Activated naive CD4-positive, alpha-beta T cell treated with anti-CD3 and anti-CD28 coated beads, Interleukin-2, amount 10 ng/mL, durations not matched to agents 7 days and 5 days (primary cell): Measurements from ENCODE around the gene GP9.

Source experiments
- CTCF ChIA-PET: fragments of 350-600 bp; sonication (Branson Sonifier 250); formaldehyde crosslinking; loops from one replicate; lab custom pipeline; 2021; ENCODE audit warnings: antibody characterized with exemption; lab: Charles Lee
- DNase-seq: peaks from one replicate; pipeline ENCODE4 v3.0.0-alpha.2; 2020
- H3K27ac Mint-ChIP-seq: one replicate; pipeline ENCODE4 v1.8.0; 2021; ENCODE audit warnings: mild to moderate bottlenecking, moderate library complexity, mixed read lengths
- H3K27me3 Mint-ChIP-seq: one replicate; pipeline ENCODE4 v1.8.0; 2021; ENCODE audit warnings: mild to moderate bottlenecking, mixed read lengths
- H3K36me3 Mint-ChIP-seq: one replicate; pipeline ENCODE4 v1.8.0; 2021; ENCODE audit warnings: mixed read lengths
- H3K4me1 Mint-ChIP-seq: one replicate; pipeline ENCODE4 v1.8.0; 2021; ENCODE audit warnings: mixed read lengths
- H3K4me3 Mint-ChIP-seq: one replicate; pipeline ENCODE4 v1.8.0; 2021; ENCODE audit warnings: mild to moderate bottlenecking, moderate library complexity, mixed read lengths
- H3K9me3 Mint-ChIP-seq: one replicate; pipeline ENCODE4 v1.8.0; 2021; ENCODE audit warnings: mixed read lengths

The GP9 gene

GRCh38 chr3:129060276-129061022 is at the start of gene GP9:
TSS of gene GP9 (plus strand) at chr3:129060779. CDS start at chr3:129061740, 961 bp downstream.
- Mint-ChIP-seq H3K27ac (no peak within 1 kb of the TSS), H3K4me1 (peaks cover 2% of the 10 kb centered on the region), H3K4me3 (no peak within 1 kb of the TSS), H3K36me3 (no peaks in the 10 kb centered on the region), H3K27me3 (peaks cover 31% of the 10 kb centered on the region), H3K9me3 (no peaks in the 10 kb centered on the region)
- no peak for DNase-seq
- CTCF ChIA-PET, result interaction anchor here (1.0 to 1.3 kb wide), 2 partner anchors 8 kb away, joined by 3 to 4 read pairs; no protein-coding TSS in a partner anchor

GRCh38 chr3:129013491-129013891 is 47.1 kb upstream of the GP9 start:
- no peak overlapping the region for H3K4me3 Mint-ChIP-seq
- CTCF ChIA-PET, result interaction anchor here (2.0 kb wide), 1 partner anchor 43 kb away, joined by 9 read pairs; no protein-coding TSS in a partner anchor
- H3K4me1 Mint-ChIP-seq, result peaks cover 43% of the 10 kb centered on the region
- peak overlapping the region; percentile 6 for H3K27ac Mint-ChIP-seq
- H3K27me3 Mint-ChIP-seq, result peaks cover 10% of the 10 kb centered on the region
- peaks cover 2% of the 10 kb centered on the region for H3K36me3 Mint-ChIP-seq
- DNase-seq, result no peak
- no peaks in the 10 kb centered on the region for H3K9me3 Mint-ChIP-seq

GRCh38 chr3:129014148-129014547 is 46.4 kb upstream of the GP9 start:
- CTCF ChIA-PET, result interaction anchor here (0.9 to 3.4 kb wide), 3 partner anchors 10 to 44 kb away, joined by 3 to 23 read pairs (median 9); no protein-coding TSS in a partner anchor
- Mint-ChIP-seq H3K36me3 (peaks cover 2% of the 10 kb centered on the region), H3K4me1 (peaks cover 47% of the 10 kb centered on the region), H3K4me3 (no peak overlapping the region), H3K27me3 (peaks cover 10% of the 10 kb centered on the region), H3K9me3 (no peaks in the 10 kb centered on the region), H3K27ac (peak overlapping the region; percentile 93)
- DNase-seq, result no peak

- no peak for DNase-seq
- CTCF ChIA-PET, result interaction anchor here (0.9 to 3.6 kb wide), 9 partner anchors 8 to 220 kb away, joined by 3 to 59 read pairs (median 18); partner anchors contain the start of gene CFAP92
- Mint-ChIP-seq H3K4me1 (peaks cover 47% of the 10 kb centered on the region), H3K4me3 (peak overlapping the region; percentile 64), H3K27me3 (peaks cover 3% of the 10 kb centered on the region), H3K36me3 (peaks cover 2% of the 10 kb centered on the region), H3K27ac (peak overlapping the region; percentile 93), H3K9me3 (no peaks in the 10 kb centered on the region)
Measured at GRCh38 chr3:129014793-129015345, 45.7 kb upstream of the GP9 start.

- Mint-ChIP-seq H3K9me3 (no peaks in the 10 kb centered on the region), H3K27me3 (peaks cover 3% of the 10 kb centered on the region), H3K4me3 (peak overlapping the region; percentile 64), H3K4me1 (peaks cover 47% of the 10 kb centered on the region), H3K27ac (peak overlapping the region; percentile 93), H3K36me3 (peaks cover 2% of the 10 kb centered on the region)
- CTCF ChIA-PET, result interaction anchor here (0.6 to 3.6 kb wide), 19 partner anchors 9 to 301 kb away, joined by 3 to 59 read pairs (median 8); partner anchors contain the start of gene CFAP92
- peak; percentile 71 for DNase-seq
Measured at GRCh38 chr3:129015388-129016105, 45.0 kb upstream of the GP9 start.

GRCh38 chr3:129016356-129016719 is 44.2 kb upstream of the GP9 start:
- Mint-ChIP-seq H3K4me3 (peak overlapping the region; percentile 64), H3K4me1 (peaks cover 47% of the 10 kb centered on the region), H3K27me3 (peaks cover 3% of the 10 kb centered on the region), H3K9me3 (no peaks in the 10 kb centered on the region), H3K27ac (peak overlapping the region; percentile 93), H3K36me3 (peaks cover 2% of the 10 kb centered on the region)
- DNase-seq, result peak; percentile 77
- CTCF ChIA-PET, result interaction anchor here (0.6 to 3.6 kb wide), 20 partner anchors 9 to 300 kb away, joined by 3 to 59 read pairs (median 7); partner anchors contain the start of gene CFAP92

GRCh38 chr3:129016720-129017483 is 43.7 kb upstream of the GP9 start:
- H3K27ac Mint-ChIP-seq, result peak overlapping the region; percentile 93
- H3K36me3 Mint-ChIP-seq, result peaks cover 2% of the 10 kb centered on the region
- peak; percentile 33 for DNase-seq
- CTCF ChIA-PET, result interaction anchor here (0.6 to 3.6 kb wide), 18 partner anchors 10 to 299 kb away, joined by 3 to 59 read pairs (median 8); partner anchors contain the start of gene CFAP92
- H3K9me3 Mint-ChIP-seq, result no peaks in the 10 kb centered on the region
- peaks cover 49% of the 10 kb centered on the region for H3K4me1 Mint-ChIP-seq
- peaks cover 3% of the 10 kb centered on the region for H3K27me3 Mint-ChIP-seq
- H3K4me3 Mint-ChIP-seq, result peak overlapping the region; percentile 64

GRCh38 chr3:129017484-129017899 is 43.1 kb upstream of the GP9 start:
- Mint-ChIP-seq H3K4me1 (peaks cover 53% of the 10 kb centered on the region), H3K27me3 (peaks cover 4% of the 10 kb centered on the region), H3K27ac (peak overlapping the region; percentile 83), H3K4me3 (peak overlapping the region; percentile 44), H3K36me3 (peaks cover 2% of the 10 kb centered on the region), H3K9me3 (no peaks in the 10 kb centered on the region)
- no peak for DNase-seq
- CTCF ChIA-PET, result interaction anchor here (0.6 to 3.6 kb wide), 13 partner anchors 10 to 262 kb away, joined by 3 to 59 read pairs (median 14); partner anchors contain the start of gene CFAP92

GRCh38 chr3:129018271-129018670 is 42.3 kb upstream of the GP9 start:
- Mint-ChIP-seq H3K9me3 (no peaks in the 10 kb centered on the region), H3K36me3 (peaks cover 2% of the 10 kb centered on the region), H3K4me1 (peaks cover 53% of the 10 kb centered on the region), H3K4me3 (no peak overlapping the region), H3K27ac (peak overlapping the region; percentile 83), H3K27me3 (peaks cover 7% of the 10 kb centered on the region)
- CTCF ChIA-PET, result interaction anchor here (3.6 kb wide), 1 partner anchor 47 kb away, joined by 59 read pairs; no protein-coding TSS in a partner anchor
- DNase-seq, result no peak

- H3K27me3 Mint-ChIP-seq, result peaks cover 8% of the 10 kb centered on the region
- no peak overlapping the region for H3K4me3 Mint-ChIP-seq
- no peak overlapping the region for H3K27ac Mint-ChIP-seq
- peaks cover 49% of the 10 kb centered on the region for H3K4me1 Mint-ChIP-seq
- peaks cover 2% of the 10 kb centered on the region for H3K36me3 Mint-ChIP-seq
- H3K9me3 Mint-ChIP-seq, result no peaks in the 10 kb centered on the region
- no peak for DNase-seq
- CTCF ChIA-PET, result interaction anchor here (3.2 kb wide), 1 partner anchor 48 kb away, joined by 11 read pairs; no protein-coding TSS in a partner anchor
Measured at GRCh38 chr3:129018751-129019150, 41.8 kb upstream of the GP9 start.

- Mint-ChIP-seq H3K4me1 (peaks cover 48% of the 10 kb centered on the region), H3K36me3 (peaks cover 2% of the 10 kb centered on the region), H3K9me3 (no peaks in the 10 kb centered on the region), H3K4me3 (no peak overlapping the region), H3K27ac (no peak overlapping the region), H3K27me3 (peaks cover 11% of the 10 kb centered on the region)
- CTCF ChIA-PET, result interaction anchor here (1.7 to 3.2 kb wide), 2 partner anchors 34 to 49 kb away, joined by 6 to 11 read pairs; no protein-coding TSS in a partner anchor
- DNase-seq, result no peak
Measured at GRCh38 chr3:129019266-129019665, 41.3 kb upstream of the GP9 start.

GRCh38 chr3:129020691-129021090 is 39.9 kb upstream of the GP9 start:
- Mint-ChIP-seq H3K27ac (no peak overlapping the region), H3K36me3 (peaks cover 2% of the 10 kb centered on the region), H3K4me1 (peaks cover 45% of the 10 kb centered on the region), H3K9me3 (no peaks in the 10 kb centered on the region), H3K4me3 (no peak overlapping the region), H3K27me3 (peaks cover 23% of the 10 kb centered on the region)
- DNase-seq, result no peak
- CTCF ChIA-PET, result interaction anchor here (0.6 to 3.2 kb wide), 3 partner anchors 33 to 204 kb away, joined by 3 to 11 read pairs (median 6); no protein-coding TSS in a partner anchor

GRCh38 chr3:129021140-129021551 is 39.4 kb upstream of the GP9 start:
- CTCF ChIA-PET, result interaction anchor here (3.2 kb wide), 1 partner anchor 51 kb away, joined by 11 read pairs; no protein-coding TSS in a partner anchor
- no peak for DNase-seq
- Mint-ChIP-seq H3K9me3 (no peaks in the 10 kb centered on the region), H3K4me1 (peaks cover 45% of the 10 kb centered on the region), H3K4me3 (no peak overlapping the region), H3K27ac (no peak overlapping the region), H3K36me3 (peaks cover 2% of the 10 kb centered on the region), H3K27me3 (peaks cover 25% of the 10 kb centered on the region)
